ENCODE measurements around the gene PSMB8.

PSMB8 gene

GRCh38 chr6:32792901-32793435 is 50.9 kb downstream of the PSMB8 start:
- no peak for DNase-seq

All from cerebellar nuclear complex (tissue), 1 donor.